HUES6 (cell line): ENCODE data around the gene DBN1.
A peak's percentile ranks its signal among the peaks of the same experiment; 100 is the strongest.
"Not testable (repeated sequence)": the region's sequence is repeated elsewhere in the genome, so short reads cannot be mapped to it uniquely, and the experiment has no call there.

Experiments
- H3K27ac ChIP-seq: 2 replicates; pipeline ENCODE4 v1.7.0; 2013; ENCODE audit warnings: low read depth, mild to moderate bottlenecking, low read length, inconsistent platforms
- H3K27me3 ChIP-seq: 2 replicates; pipeline ENCODE4 v1.6.1; 2013; ENCODE audit warnings: low read length; ENCODE audit not compliant: control insufficient read depth, insufficient read depth
- H3K36me3 ChIP-seq: 2 replicates; pipeline ENCODE4 v1.6.1; 2013; ENCODE audit warnings: low read length; ENCODE audit not compliant: control insufficient read depth, insufficient read depth
- H3K4me1 ChIP-seq: 2 replicates; pipeline ENCODE4 v1.6.1; 2013; ENCODE audit warnings: low read length; ENCODE audit not compliant: control insufficient read depth, insufficient read depth
- H3K4me3 ChIP-seq: 2 replicates; pipeline ENCODE4 v1.5.1; 2013; ENCODE audit warnings: low read depth, low read length
- H3K9ac ChIP-seq: one replicate; pipeline ENCODE4 v1.6.1; 2013; ENCODE audit warnings: mild to moderate bottlenecking, low read length
- H3K9me3 ChIP-seq: 2 replicates; pipeline ENCODE4 v1.6.1; 2013; ENCODE audit warnings: low read depth, low read length; ENCODE audit not compliant: control insufficient read depth, insufficient read depth

The DBN1 gene

GRCh38 chr5:177489119-177489716 is 15.8 kb upstream of the DBN1 start:
- Histone ChIP-seq H3K27ac (no peak overlapping the region), H3K9me3 (no peaks in the 10 kb centered on the region), H3K4me1 (peaks cover 9% of the 10 kb centered on the region), H3K36me3 (peaks cover 89% of the 10 kb centered on the region), H3K9ac (no peak overlapping the region), H3K4me3 (no peak overlapping the region), H3K27me3 (no peaks in the 10 kb centered on the region)

GRCh38 chr5:177487975-177488374 is 14.5 kb upstream of the DBN1 start:
- peaks cover 90% of the 10 kb centered on the region for H3K36me3 ChIP-seq
- H3K9ac ChIP-seq, result no peak overlapping the region
- H3K4me3 ChIP-seq, result no peak overlapping the region
- H3K4me1 ChIP-seq, result peaks cover 4% of the 10 kb centered on the region
- no peaks in the 10 kb centered on the region for H3K27me3 ChIP-seq
- H3K27ac ChIP-seq, result no peak overlapping the region
- H3K9me3 ChIP-seq, result no peaks in the 10 kb centered on the region

GRCh38 chr5:177487144-177487543 is 13.7 kb upstream of the DBN1 start:
- Histone ChIP-seq H3K27me3 (no peaks in the 10 kb centered on the region), H3K4me1 (peaks cover 4% of the 10 kb centered on the region), H3K9me3 (no peaks in the 10 kb centered on the region), H3K27ac (no peak overlapping the region), H3K36me3 (peaks cover 89% of the 10 kb centered on the region), H3K9ac (no peak overlapping the region), H3K4me3 (no peak overlapping the region)

GRCh38 chr5:177486256-177486655 is 12.8 kb upstream of the DBN1 start:
- H3K36me3 ChIP-seq, result peaks cover 92% of the 10 kb centered on the region

GRCh38 chr5:177485753-177486152 is 12.3 kb upstream of the DBN1 start:
- not testable (repeated sequence) for H3K4me3 ChIP-seq, H3K4me1 ChIP-seq, H3K9ac ChIP-seq, H3K27me3 ChIP-seq, H3K27ac ChIP-seq, H3K9me3 ChIP-seq
- H3K36me3 ChIP-seq, result peaks cover 87% of the 10 kb centered on the region

More at GRCh38 chr5:177486256-177486655, 12.8 kb upstream of the DBN1 start:
- no peak overlapping the region for H3K9ac ChIP-seq
- no peak overlapping the region for H3K27ac ChIP-seq
- no peaks in the 10 kb centered on the region for H3K9me3 ChIP-seq
- peaks cover 3% of the 10 kb centered on the region for H3K4me1 ChIP-seq
- H3K27me3 ChIP-seq, result no peaks in the 10 kb centered on the region
- H3K4me3 ChIP-seq, result no peak overlapping the region

- Histone ChIP-seq H3K4me1 (no peaks in the 10 kb centered on the region), H3K4me3 (no peak overlapping the region), H3K27ac (no peak overlapping the region), H3K9ac (peak overlapping the region; percentile 3), H3K36me3 (peaks cover 81% of the 10 kb centered on the region), H3K9me3 (no peaks in the 10 kb centered on the region), H3K27me3 (no peaks in the 10 kb centered on the region)
Measured at GRCh38 chr5:177484902-177485549, 11.6 kb upstream of the DBN1 start.

- Histone ChIP-seq H3K27ac (no peak overlapping the region), H3K4me1 (no peaks in the 10 kb centered on the region), H3K27me3 (no peaks in the 10 kb centered on the region), H3K4me3 (no peak overlapping the region), H3K9ac (peak overlapping the region; percentile 3), H3K36me3 (peaks cover 77% of the 10 kb centered on the region), H3K9me3 (no peaks in the 10 kb centered on the region)
Measured at GRCh38 chr5:177483994-177484901, 10.8 kb upstream of the DBN1 start.

- Histone ChIP-seq H3K4me3 (no peak overlapping the region), H3K4me1 (0 out of 2 replicates have a peak, but pooled peaks cover 1% of the 10 kb centered on the region), H3K9ac (no peak overlapping the region), H3K27me3 (no peaks in the 10 kb centered on the region), H3K9me3 (no peaks in the 10 kb centered on the region), H3K36me3 (peaks cover 67% of the 10 kb centered on the region), H3K27ac (no peak overlapping the region)
Measured at GRCh38 chr5:177483042-177483441, 9.6 kb upstream of the DBN1 start.

- Histone ChIP-seq H3K4me3 (no peak overlapping the region), H3K9me3 (no peaks in the 10 kb centered on the region), H3K9ac (no peak overlapping the region), H3K4me1 (0 out of 2 replicates have a peak, but pooled peaks cover 2% of the 10 kb centered on the region), H3K27me3 (no peaks in the 10 kb centered on the region), H3K36me3 (peaks cover 60% of the 10 kb centered on the region), H3K27ac (no peak overlapping the region)
Measured at GRCh38 chr5:177482359-177482795, 8.9 kb upstream of the DBN1 start.

GRCh38 chr5:177479774-177480173 is 6.3 kb upstream of the DBN1 start:
- Histone ChIP-seq H3K9ac (no peak overlapping the region), H3K9me3 (no peaks in the 10 kb centered on the region), H3K36me3 (peaks cover 37% of the 10 kb centered on the region), H3K27me3 (no peaks in the 10 kb centered on the region), H3K4me1 (peaks cover 21% of the 10 kb centered on the region), H3K27ac (no peak overlapping the region), H3K4me3 (no peak overlapping the region)
